ENCODE results near the gene ARAP1. TPM values are rescaled to one million over a fixed set of nuclear protein-coding genes. Genes with fewer than 3 reads are reported as not detected.
A peak's percentile ranks its signal among the peaks of the same experiment; 100 is the strongest.

The ARAP1 gene
- total RNA-seq, 1 donor from 2014 or later = 79.0 TPM

- H3K36me3 Mint-ChIP-seq (ENCODE audit: low read depth) = no peaks in the 10 kb centered on the region
- TF ChIP-seq CTCF (conservative IDR thresholded peaks at IDR 0.05) = no peak
- H3K27me3 Mint-ChIP-seq (ENCODE audit: low read depth) = no peaks in the 10 kb centered on the region
- peak; percentile 31 for DNase-seq (ENCODE audit: low read depth, low spot score)
- no peaks in the 10 kb centered on the region for H3K9me3 Mint-ChIP-seq
- peaks cover 59% of the 10 kb centered on the region for H3K4me1 Mint-ChIP-seq
- H3K4me3 Mint-ChIP-seq = peak overlapping the region; percentile 67
- peak overlapping the region; percentile 88 for H3K27ac Mint-ChIP-seq (ENCODE audit: unreplicated experiment)
These were observed 10.8 kb downstream of the ARAP1 start for GRCh38 chr11:72741429-72741833.

- no peaks in the 10 kb centered on the region for H3K27me3 Mint-ChIP-seq (ENCODE audit: low read depth)
- peak overlapping the region; percentile 88 for H3K27ac Mint-ChIP-seq (ENCODE audit: unreplicated experiment)
- no peak for TF ChIP-seq CTCF (conservative IDR thresholded peaks at IDR 0.05)
- H3K36me3 Mint-ChIP-seq (ENCODE audit: low read depth) = no peaks in the 10 kb centered on the region
- no peaks in the 10 kb centered on the region for H3K9me3 Mint-ChIP-seq
- H3K4me1 Mint-ChIP-seq = peaks cover 61% of the 10 kb centered on the region
- H3K4me3 Mint-ChIP-seq = peak overlapping the region; percentile 67
- no peak for DNase-seq (ENCODE audit: low read depth, low spot score)
These were observed 11.4 kb downstream of the ARAP1 start for GRCh38 chr11:72740562-72741428.

GRCh38 chr11:72740060-72740424 is 12.2 kb downstream of the ARAP1 start:
- H3K9me3 Mint-ChIP-seq = no peaks in the 10 kb centered on the region
- peaks cover 61% of the 10 kb centered on the region for H3K4me1 Mint-ChIP-seq
- no peak for DNase-seq (ENCODE audit: low read depth, low spot score)
- no peaks in the 10 kb centered on the region for H3K27me3 Mint-ChIP-seq (ENCODE audit: low read depth)
- no peak overlapping the region for H3K4me3 Mint-ChIP-seq
- H3K36me3 Mint-ChIP-seq (ENCODE audit: low read depth) = no peaks in the 10 kb centered on the region
- no peak for TF ChIP-seq CTCF (conservative IDR thresholded peaks at IDR 0.05)
- no peak overlapping the region for H3K27ac Mint-ChIP-seq (ENCODE audit: unreplicated experiment)

- Mint-ChIP-seq H3K36me3 (ENCODE audit: low read depth) (no peaks in the 10 kb centered on the region), H3K27ac (ENCODE audit: unreplicated experiment) (no peak overlapping the region), H3K9me3 (no peaks in the 10 kb centered on the region), H3K27me3 (ENCODE audit: low read depth) (no peaks in the 10 kb centered on the region), H3K4me1 (peaks cover 59% of the 10 kb centered on the region), H3K4me3 (no peak overlapping the region)
- TF ChIP-seq CTCF (conservative IDR thresholded peaks at IDR 0.05) = no peak
- DNase-seq (ENCODE audit: low read depth, low spot score) = no peak
These were observed 12.8 kb downstream of the ARAP1 start for GRCh38 chr11:72739240-72740059.

- H3K9me3 Mint-ChIP-seq = no peaks in the 10 kb centered on the region
- H3K4me1 Mint-ChIP-seq = peaks cover 50% of the 10 kb centered on the region
- no peaks in the 10 kb centered on the region for H3K27me3 Mint-ChIP-seq (ENCODE audit: low read depth)
- H3K36me3 Mint-ChIP-seq (ENCODE audit: low read depth) = no peaks in the 10 kb centered on the region
- no peak for TF ChIP-seq CTCF (conservative IDR thresholded peaks at IDR 0.05)
- H3K4me3 Mint-ChIP-seq = no peak overlapping the region
- DNase-seq (ENCODE audit: low read depth, low spot score) = no peak
- no peak overlapping the region for H3K27ac Mint-ChIP-seq (ENCODE audit: unreplicated experiment)
These were observed 13.7 kb downstream of the ARAP1 start for GRCh38 chr11:72738199-72739141.

Measured in neural crest cell (in vitro differentiated cells).